Liver (tissue), 3 donors: ENCODE data around the gene PKD1.

Experiments
- EGR1 ChIP-seq, 2 donors: IDR thresholded peaks; 2 replicates each; pipeline ENCODE4 v1.6.1; 2016 to 2018; ENCODE audit warnings: antibody characterized with exemption in 2 of 2, low read depth in 2 of 2
- FOXA1 ChIP-seq: IDR thresholded peaks from 2 replicates; pipeline ENCODE4 v1.6.1; 2016; ENCODE audit warnings: antibody characterized with exemption
- FOXA2 ChIP-seq: IDR thresholded peaks from 2 replicates; pipeline ENCODE4 v1.6.1; 2016; ENCODE audit warnings: antibody characterized with exemption
- NR2F2 ChIP-seq: IDR thresholded peaks from 2 replicates; pipeline ENCODE4 v1.6.1; 2016; ENCODE audit warnings: antibody characterized with exemption
- RAD21 ChIP-seq, 2 donors: IDR thresholded peaks; 2 replicates each; pipeline ENCODE4 v1.6.1; 2016; ENCODE audit warnings: antibody characterized with exemption in 2 of 2, mild to moderate bottlenecking in 2 of 2
- SP1 ChIP-seq: IDR thresholded peaks from 2 replicates; pipeline ENCODE4 v1.6.1; 2018; ENCODE audit warnings: antibody characterized with exemption, mild to moderate bottlenecking
- TAF1 ChIP-seq: conservative IDR thresholded peaks from 2 replicates; pipeline ENCODE4 v1.6.1; 2016; ENCODE audit warnings: antibody characterized with exemption, mild to moderate bottlenecking
- YY1 ChIP-seq: IDR thresholded peaks from 2 replicates; pipeline ENCODE4 v1.6.1; 2016; ENCODE audit warnings: antibody characterized with exemption, mild to moderate bottlenecking
- TF ChIP-seq, protein P1 (sequence below): IDR thresholded peaks from 2 replicates; pipeline ENCODE4 v1.6.1; 2016; ENCODE audit warnings: antibody characterized with exemption
- TF ChIP-seq, protein P2 (sequence below): fragments of 150-350 bp; IDR thresholded peaks from 2 replicates; pipeline ENCODE4 v1.5.1; 2017; ENCODE audit warnings: improper control_type of control experiment, low read depth, low read length; ENCODE audit not compliant: missing input control
- donor health status: healthy.
- donor health status: healthy.

DNA sequence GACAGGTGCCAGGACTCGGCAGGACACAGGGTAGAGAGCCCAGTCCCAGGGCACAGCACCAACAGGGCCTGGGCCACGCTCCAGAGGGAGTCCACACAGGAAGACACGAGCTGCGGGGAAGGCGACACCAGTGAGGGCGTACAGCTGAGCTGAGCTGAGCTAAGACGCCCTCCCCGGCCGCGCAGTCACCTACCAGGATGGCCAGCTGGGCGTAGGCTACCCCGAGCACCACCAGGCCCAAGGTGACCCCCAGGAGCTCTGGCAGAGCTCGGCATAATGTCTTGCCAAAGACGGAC lies 45.3 kb downstream of the PKD1 start:
- TF ChIP-seq TAF1 (no peak), RAD21 (IDR thresholded peaks at IDR 0.05) (no peak), YY1 (no peak), NR2F2 (no peak), SP1 (no peak), FOXA1 (no peak), FOXA2 (no peak), EGR1 (IDR thresholded peaks at IDR 0.05; ENCODE audit: low read depth in 2 of 2) (no peak)
- TF ChIP-seq, protein P1, sequence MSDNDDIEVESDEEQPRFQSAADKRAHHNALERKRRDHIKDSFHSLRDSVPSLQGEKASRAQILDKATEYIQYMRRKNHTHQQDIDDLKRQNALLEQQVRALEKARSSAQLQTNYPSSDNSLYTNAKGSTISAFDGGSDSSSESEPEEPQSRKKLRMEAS = no peak
- TF ChIP-seq, protein P2, sequence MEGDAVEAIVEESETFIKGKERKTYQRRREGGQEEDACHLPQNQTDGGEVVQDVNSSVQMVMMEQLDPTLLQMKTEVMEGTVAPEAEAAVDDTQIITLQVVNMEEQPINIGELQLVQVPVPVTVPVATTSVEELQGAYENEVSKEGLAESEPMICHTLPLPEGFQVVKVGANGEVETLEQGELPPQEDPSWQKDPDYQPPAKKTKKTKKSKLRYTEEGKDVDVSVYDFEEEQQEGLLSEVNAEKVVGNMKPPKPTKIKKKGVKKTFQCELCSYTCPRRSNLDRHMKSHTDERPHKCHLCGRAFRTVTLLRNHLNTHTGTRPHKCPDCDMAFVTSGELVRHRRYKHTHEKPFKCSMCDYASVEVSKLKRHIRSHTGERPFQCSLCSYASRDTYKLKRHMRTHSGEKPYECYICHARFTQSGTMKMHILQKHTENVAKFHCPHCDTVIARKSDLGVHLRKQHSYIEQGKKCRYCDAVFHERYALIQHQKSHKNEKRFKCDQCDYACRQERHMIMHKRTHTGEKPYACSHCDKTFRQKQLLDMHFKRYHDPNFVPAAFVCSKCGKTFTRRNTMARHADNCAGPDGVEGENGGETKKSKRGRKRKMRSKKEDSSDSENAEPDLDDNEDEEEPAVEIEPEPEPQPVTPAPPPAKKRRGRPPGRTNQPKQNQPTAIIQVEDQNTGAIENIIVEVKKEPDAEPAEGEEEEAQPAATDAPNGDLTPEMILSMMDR = no peak
